ENCODE measurements around the gene RPN2.
A peak's percentile ranks its signal among the peaks of the same experiment; 100 is the strongest.

RPN2 gene

GRCh38 chr20:37288091-37288490 is 109.0 kb downstream of the RPN2 start:
- Mint-ChIP-seq H3K4me1 (peaks cover 27% of the 10 kb centered on the region), H3K27ac (no peak overlapping the region), H3K9me3 (peaks cover 19% of the 10 kb centered on the region), H3K4me3 (peak overlapping the region; percentile 72), H3K36me3 (ENCODE audit: low read depth) (peaks cover 22% of the 10 kb centered on the region), H3K27me3 (ENCODE audit: low read depth, poor library complexity) (peaks cover 27% of the 10 kb centered on the region)
- TF ChIP-seq, protein P1, sequence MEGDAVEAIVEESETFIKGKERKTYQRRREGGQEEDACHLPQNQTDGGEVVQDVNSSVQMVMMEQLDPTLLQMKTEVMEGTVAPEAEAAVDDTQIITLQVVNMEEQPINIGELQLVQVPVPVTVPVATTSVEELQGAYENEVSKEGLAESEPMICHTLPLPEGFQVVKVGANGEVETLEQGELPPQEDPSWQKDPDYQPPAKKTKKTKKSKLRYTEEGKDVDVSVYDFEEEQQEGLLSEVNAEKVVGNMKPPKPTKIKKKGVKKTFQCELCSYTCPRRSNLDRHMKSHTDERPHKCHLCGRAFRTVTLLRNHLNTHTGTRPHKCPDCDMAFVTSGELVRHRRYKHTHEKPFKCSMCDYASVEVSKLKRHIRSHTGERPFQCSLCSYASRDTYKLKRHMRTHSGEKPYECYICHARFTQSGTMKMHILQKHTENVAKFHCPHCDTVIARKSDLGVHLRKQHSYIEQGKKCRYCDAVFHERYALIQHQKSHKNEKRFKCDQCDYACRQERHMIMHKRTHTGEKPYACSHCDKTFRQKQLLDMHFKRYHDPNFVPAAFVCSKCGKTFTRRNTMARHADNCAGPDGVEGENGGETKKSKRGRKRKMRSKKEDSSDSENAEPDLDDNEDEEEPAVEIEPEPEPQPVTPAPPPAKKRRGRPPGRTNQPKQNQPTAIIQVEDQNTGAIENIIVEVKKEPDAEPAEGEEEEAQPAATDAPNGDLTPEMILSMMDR (IDR thresholded peaks at IDR 0.05) = no peak
- no peak for DNase-seq

GRCh38 chr20:37290158-37290810 is 111.2 kb downstream of the RPN2 start:
- H3K9me3 Mint-ChIP-seq = peaks cover 33% of the 10 kb centered on the region
- H3K27me3 Mint-ChIP-seq (ENCODE audit: low read depth, poor library complexity) = peaks cover 28% of the 10 kb centered on the region
- DNase-seq = no peak
- peaks cover 19% of the 10 kb centered on the region for H3K4me1 Mint-ChIP-seq
- peak overlapping the region; percentile 99 for H3K27ac Mint-ChIP-seq
- peak overlapping the region; percentile 89 for H3K4me3 Mint-ChIP-seq
- peaks cover 39% of the 10 kb centered on the region for H3K36me3 Mint-ChIP-seq (ENCODE audit: low read depth)
- TF ChIP-seq, protein P1 (IDR thresholded peaks at IDR 0.05) = no peak

Measured in nephron progenitor cell (in vitro differentiated cells).